Measurements from ENCODE around the gene MAVS. TPM values are rescaled to one million over a fixed set of nuclear protein-coding genes. Genes with fewer than 3 reads are reported as not detected.

The MAVS gene
- total and polyA plus RNA-seq, 2 donors (not counting 3 experiments of a cell fraction or from before 2014, with no cell fraction given) = 18.8 to 40.7 TPM

DNA sequence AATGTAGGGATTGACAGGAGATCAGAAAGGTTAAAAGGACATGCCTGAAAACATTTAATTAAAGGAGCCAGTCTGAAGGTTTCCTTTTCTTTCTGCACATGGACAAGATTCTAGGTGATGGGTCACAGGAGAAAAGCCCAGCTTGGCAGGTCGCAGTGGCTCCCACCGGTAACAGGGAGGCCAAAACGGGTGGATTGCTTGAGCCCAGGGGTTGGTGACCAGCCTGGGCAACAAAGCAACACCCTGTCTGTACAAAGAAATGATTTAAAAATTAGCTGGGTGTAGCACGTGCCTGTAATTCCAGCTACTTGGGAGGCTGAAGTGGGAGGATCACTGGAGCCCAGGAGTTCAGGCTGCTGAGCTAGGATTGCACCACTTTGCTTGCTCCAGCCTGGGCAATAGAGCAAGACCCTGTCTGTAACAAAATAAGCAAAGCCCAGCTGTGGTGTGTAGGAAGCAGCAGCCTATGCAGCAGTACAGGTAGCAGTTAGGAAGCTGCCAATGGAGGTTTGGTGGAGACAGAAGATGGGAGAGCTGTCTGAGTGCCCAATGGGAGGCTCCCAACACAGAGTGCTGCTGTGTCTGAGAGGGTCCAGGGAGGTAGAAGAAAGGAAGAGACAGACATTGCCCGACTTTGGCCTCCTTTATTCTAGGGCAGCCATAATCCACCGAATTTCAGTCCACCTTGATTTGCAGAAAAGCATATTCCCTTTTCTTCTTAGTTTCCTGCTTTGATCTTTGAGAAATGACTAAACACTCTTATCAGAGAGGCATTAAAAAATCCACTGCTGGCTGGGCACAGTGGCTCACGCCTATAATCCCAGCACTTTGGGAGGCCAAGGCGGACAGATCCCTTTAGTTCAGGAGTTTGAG, 33.4 kb upstream of the MAVS start:
- H3K9me1 ChIP-seq (replicated peaks; ENCODE audit: control insufficient read depth, extremely low read depth, insufficient read depth, low read length) = no peaks in the 10 kb centered on the region
- ChIA-PET POLR2A (interaction anchor here (0.6 kb wide), 1 partner anchor 88 kb away, joined by 5 read pairs; no protein-coding TSS in a partner anchor), CTCF (interaction anchor here (0.6 to 2.8 kb wide), 6 partner anchors 13 to 28 kb away, joined by 3 to 12 read pairs (median 4); partner anchors contain the start of genes CDC25B and CENPB)
- no peaks in the 10 kb centered on the region for H3K79me2 ChIP-seq (ENCODE audit: control insufficient read depth, insufficient read depth, low read length)
- FAIRE-seq = no peak
- H3K27me3 ChIP-seq (ENCODE audit: control insufficient read depth in 2 of 2, insufficient read depth in 2 of 2, low read length in 2 of 2) = no peaks in the 10 kb centered on the region
- H3K36me3 ChIP-seq (ENCODE audit: control insufficient read depth in 2 of 2, extremely low read depth in 1 of 2, insufficient read depth in 2 of 2, low read length in 2 of 2) = no peaks in the 10 kb centered on the region
- H3K4me3 ChIP-seq (replicated peaks in 1 of 3; ENCODE audit: insufficient read depth in 1 of 3, low read depth in 1 of 3, low read length in 3 of 3) = no peak overlapping the region
- TF ChIP-seq, protein P1, sequence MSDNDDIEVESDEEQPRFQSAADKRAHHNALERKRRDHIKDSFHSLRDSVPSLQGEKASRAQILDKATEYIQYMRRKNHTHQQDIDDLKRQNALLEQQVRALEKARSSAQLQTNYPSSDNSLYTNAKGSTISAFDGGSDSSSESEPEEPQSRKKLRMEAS (IDR thresholded peaks at IDR 0.05; ENCODE audit: insufficient read depth, insufficient read length) = no peak
- no peak for TF ChIP-seq POLR2AphosphoS5 (IDR thresholded peaks at IDR 0.05; ENCODE audit: insufficient read depth, low read depth, low read length)
- TF ChIP-seq FOS (IDR thresholded peaks at IDR 0.05; ENCODE audit: borderline replicate concordance, insufficient read depth, low read length) = no peak
- no peak for TF ChIP-seq JUN (IDR thresholded peaks at IDR 0.05; ENCODE audit: borderline replicate concordance, insufficient read depth, insufficient read length, low read depth)
- TF ChIP-seq POLR2A (IDR thresholded peaks at IDR 0.05; ENCODE audit: low read depth, low read length) = no peak
- no peak for TF ChIP-seq EZH2 (IDR thresholded peaks at IDR 0.05; ENCODE audit: borderline replicate concordance, low read depth, low read length, severe bottlenecking)
- no peak for TF ChIP-seq MYC (IDR thresholded peaks at IDR 0.05; ENCODE audit: low read depth, low read length)
- TF ChIP-seq GATA2 (IDR thresholded peaks at IDR 0.05; ENCODE audit: insufficient read depth, insufficient read length, low read depth, low read length) = no peak
- TF ChIP-seq CTCF (IDR thresholded peaks at IDR 0.05; ENCODE audit: extremely low read depth in 1 of 2, insufficient read depth in 1 of 2, low read depth in 1 of 2, low read length in 2 of 2) = no peak
- H4K20me1 ChIP-seq (replicated peaks; ENCODE audit: control insufficient read depth, extremely low read depth, insufficient read depth, low read length) = no peaks in the 10 kb centered on the region
- no peak overlapping the region for H3K27ac ChIP-seq (ENCODE audit: insufficient read depth, low read depth, low read length)
- BruUV-seq (replicated peaks) = no TSS peak
- intact Hi-C loops (cut with micrococcal nuclease) (no loop called here), dilution Hi-C loops (cut with MboI; ENCODE audit: extremely low pct_ligation_motif_present, low sequenced_read_pairs) (no loop called here)
- H3K9ac ChIP-seq (replicated peaks; ENCODE audit: extremely low read depth, insufficient read depth, low read length) = no peak overlapping the region
- peaks cover 15% of the 10 kb centered on the region for H3K4me1 ChIP-seq (ENCODE audit: control insufficient read depth, extremely low read depth, insufficient read depth, low read length)
- DNase-seq (ENCODE audit: low read depth, low spot score) = no peak
- no peaks in the 10 kb centered on the region for H3K9me3 ChIP-seq (replicated peaks; ENCODE audit: control insufficient read depth, insufficient read depth, low read length)
- H3K4me2 ChIP-seq (ENCODE audit: insufficient read depth, low read length) = no peak overlapping the region
- H2AFZ ChIP-seq (ENCODE audit: low read depth, low read length) = no peak overlapping the region
